Upper lobe of left lung (tissue), 6 donors: ENCODE measurements around the gene EML2. TPM values are rescaled to one million over a fixed set of nuclear protein-coding genes. Genes with fewer than 3 reads are reported as not detected.
A peak's percentile ranks its signal among the peaks of the same experiment; 100 is the strongest.
"Not testable (repeated sequence)": the region's sequence is repeated elsewhere in the genome, so short reads cannot be mapped to it uniquely, and the experiment has no call there.

Experiments used
- ATAC-seq, 2 donors: fragments of 200-7000 bp; cut with Tn5 transposase; one replicate each; pipeline ENCODE4 v1.9.1; 2022; ENCODE audit warnings: mild to moderate bottlenecking in 2 of 2, moderate library complexity in 2 of 2; ENCODE audit not compliant: low FRiP score in 2 of 2
- DNase-seq, 2 donors: peaks; one replicate each; pipeline ENCODE4 v3.0.0-alpha.2; 2019 to 2020
- H3K27ac ChIP-seq, 4 donors: fragments of 200-600 bp; sonication (generic); one replicate each; pipeline ENCODE4 v1.5.1; 2016 to 2019
- H3K27me3 ChIP-seq, 4 donors: fragments of 200-600 bp; sonication (generic); one replicate each; pipeline ENCODE4 v1.5.1; 2017 to 2019
- H3K36me3 ChIP-seq, 4 donors: fragments of 200-600 bp; sonication (generic); one replicate each; pipeline ENCODE4 v1.5.1; 2016 to 2019
- H3K4me1 ChIP-seq, 4 donors: fragments of 200-600 bp; sonication (generic); one replicate each; pipeline ENCODE4 v1.5.1; 2018 to 2019
- H3K4me3 ChIP-seq, 4 donors: fragments of 200-600 bp; sonication (generic); one replicate each; pipeline ENCODE4 v1.5.1; 2017 to 2019; ENCODE audit warnings: mild to moderate bottlenecking in 2 of 4, moderate library complexity in 1 of 4
- H3K9me3 ChIP-seq, 4 donors: fragments of 200-600 bp; sonication (generic); one replicate each; pipeline ENCODE4 v1.5.1; 2018 to 2019
- CTCF ChIP-seq, 6 experiments: fragments of 450-650 bp in 4 of 6; fragments of 200-600 bp in 2 of 6; sonication (generic) in 2 of 6; IDR thresholded peaks; one replicate each; pipeline ENCODE4 v1.5.1; 2016 to 2019; ENCODE audit warnings: antibody characterized with exemption in 6 of 6
- EP300 ChIP-seq, 4 donors: sonication (generic); formaldehyde crosslinking; IDR thresholded peaks; one replicate each; pipeline ENCODE4 v1.5.1; 2017; ENCODE audit warnings: antibody characterized with exemption in 4 of 4, control low read depth in 2 of 4
- POLR2A ChIP-seq, 4 donors: fragments of 450-650 bp; IDR thresholded peaks; one replicate each; pipeline ENCODE4 v1.5.1; 2016 to 2017; ENCODE audit warnings: antibody characterized with exemption in 4 of 4, mild to moderate bottlenecking in 2 of 4
- POLR2AphosphoS5 ChIP-seq, 2 donors: sonication (generic); formaldehyde crosslinking; IDR thresholded peaks; one replicate each; pipeline ENCODE4 v1.5.1; 2017; ENCODE audit warnings: antibody characterized with exemption in 2 of 2
- WGBS, 2 donors: methylation state at CpG; one replicate each; pipeline ENCODE4 v1.1.5; 2017 to 2018; 5-methylcytosine and 5-hydroxymethylcytosine counted together
- total RNA-seq, 6 donors: library from RNA; depleted of rRNA in 4 of 6; stranded (reverse); fragments of >200 nt in 4 of 6; gene quantifications; one replicate each; pipeline versions ENCODE4 v1.1.0 to v1.2.1, GENCODE V29; 2016 to 2021
- donor health status: DM: no; HTN: no; CAD: no; lungs with moderate emphysema.
- donor health status: DM: no; HTN: yes; CAD: no; lungs with severe emphysema.

Gene EML2
- total RNA-seq, 6 donors from 2014 or later: 34.1 to 70.2 (median 48.2) TPM

GRCh38 chr19:45621976-45622503 lies 17.2 kb downstream of the EML2 start:
- Histone ChIP-seq H3K4me3 (no peak overlapping the region), H3K27me3 (no peaks in the 10 kb centered on the region), H3K4me1 (no peaks in the 10 kb centered on the region), H3K36me3 (peaks cover 14 to 86% (median 52%) of the 10 kb centered on the region in 4 donors), H3K27ac (no peak overlapping the region), H3K9me3 (no peaks in the 10 kb centered on the region)
- ATAC-seq (no peak), DNase-seq (no peak)
- WGBS, 2 donors: 84 to 88% methylated on average over 6 of the region's 6 CpGs
- TF ChIP-seq POLR2A (IDR thresholded peaks at IDR 0.05) (no peak), POLR2AphosphoS5 (IDR thresholded peaks at IDR 0.05) (no peak), CTCF (IDR thresholded peaks at IDR 0.05) (no peak), EP300 (IDR thresholded peaks at IDR 0.05) (no peak)

GRCh38 chr19:45621389-45621788 lies 17.8 kb downstream of the EML2 start:
- Histone ChIP-seq H3K27ac (no peak overlapping the region), H3K4me1 (peaks cover 0 to 1% (median 0%) of the 10 kb centered on the region in 4 donors), H3K27me3 (no peaks in the 10 kb centered on the region), H3K9me3 (no peaks in the 10 kb centered on the region), H3K4me3 (no peak overlapping the region), H3K36me3 (peaks cover 14 to 91% (median 51%) of the 10 kb centered on the region in 4 donors)
- peak; percentile 16 to 34 for ATAC-seq
- 92 to 98% methylated on average over 15 to 17 of the region's 17 CpGs for WGBS, 2 donors
- TF ChIP-seq POLR2A (IDR thresholded peaks at IDR 0.05): no peak
- DNase-seq: no peak

- TF ChIP-seq EP300 (IDR thresholded peaks at IDR 0.05) (no peak), POLR2A (IDR thresholded peaks at IDR 0.05) (no peak), CTCF (IDR thresholded peaks at IDR 0.05) (no peak), POLR2AphosphoS5 (IDR thresholded peaks at IDR 0.05) (no peak)
- no peaks in the 10 kb centered on the region for H3K27me3 ChIP-seq
- H3K27ac ChIP-seq: no peak overlapping the region
- H3K36me3 ChIP-seq: peaks cover 14 to 78% (median 48%) of the 10 kb centered on the region in 4 donors
- H3K9me3 ChIP-seq: no peaks in the 10 kb centered on the region
- no peak for ATAC-seq
- no peak overlapping the region for H3K4me3 ChIP-seq
- DNase-seq: no peak
- peaks cover 6 to 15% (median 10%) of the 10 kb centered on the region in 4 donors for H3K4me1 ChIP-seq
- 93 to 97% methylated on average over 6 to 10 of the region's 10 CpGs for WGBS, 2 donors
These were observed 22.5 kb downstream of the EML2 start for GRCh38 chr19:45616704-45617017.

- peaks cover 14 to 77% (median 47%) of the 10 kb centered on the region in 4 donors for H3K36me3 ChIP-seq
- H3K9me3 ChIP-seq: no peaks in the 10 kb centered on the region
- H3K4me3 ChIP-seq: peak overlapping the region in 3 of 4 donors; percentile 16 to 38 (median 36)
- TF ChIP-seq CTCF (IDR thresholded peaks at IDR 0.05) (no peak), EP300 (IDR thresholded peaks at IDR 0.05) (no peak), POLR2AphosphoS5 (IDR thresholded peaks at IDR 0.05) (no peak), POLR2A (IDR thresholded peaks at IDR 0.05) (no peak)
- 53 to 57% methylated on average over 31 to 35 of the region's 37 CpGs for WGBS, 2 donors
- H3K4me1 ChIP-seq: peaks cover 6 to 15% (median 10%) of the 10 kb centered on the region in 4 donors
- peak; percentile 79 to 82 for DNase-seq
- peak; percentile 85 to 91 for ATAC-seq
- H3K27ac ChIP-seq: peak overlapping the region in 3 of 4 donors; percentile 22 to 75 (median 43)
- no peaks in the 10 kb centered on the region for H3K27me3 ChIP-seq
These were observed 23.1 kb downstream of the EML2 start for GRCh38 chr19:45615795-45616703.

- WGBS, 2 donors: 89 to 92% methylated on average over 9 of the region's 9 CpGs
- DNase-seq, ATAC-seq, H3K4me3 ChIP-seq, H3K9me3 ChIP-seq, H3K27me3 ChIP-seq: not testable (repeated sequence)
- H3K4me1 ChIP-seq: peaks cover 6 to 15% (median 10%) of the 10 kb centered on the region in 4 donors
- H3K36me3 ChIP-seq: peaks cover 6 to 74% (median 44%) of the 10 kb centered on the region in 4 donors
- H3K27ac ChIP-seq: peak overlapping the region in 2 of 4 donors; percentile 26 to 75
These were observed 24.1 kb downstream of the EML2 start for GRCh38 chr19:45615056-45615455.
